Nephron (organoid): ENCODE measurements around the gene MSI2.

Source experiments
- H3K27ac Mint-ChIP-seq, 3 experiments: 2 replicates each; pipeline ENCODE4 v1.8.0; 2020; ENCODE audit warnings: mixed read lengths in 3 of 3, mild to moderate bottlenecking in 2 of 3, moderate library complexity in 1 of 3
- H3K27me3 Mint-ChIP-seq: 2 replicates; pipeline ENCODE4 v1.8.0; 2021; ENCODE audit warnings: low read depth, mild to moderate bottlenecking, moderate library complexity, mixed read lengths
- H3K36me3 Mint-ChIP-seq: 2 replicates; pipeline ENCODE4 v1.8.0; 2020; ENCODE audit warnings: low read depth, mixed read lengths
- H3K4me1 Mint-ChIP-seq: 2 replicates; pipeline ENCODE4 v1.8.0; 2020; ENCODE audit warnings: mixed read lengths
- H3K4me3 Mint-ChIP-seq, 3 experiments: 2 replicates each; pipeline ENCODE4 v1.8.0; 2020; ENCODE audit warnings: mild to moderate bottlenecking in 3 of 3, mixed read lengths in 3 of 3, moderate library complexity in 2 of 3
- H3K9me3 Mint-ChIP-seq: 2 replicates; pipeline ENCODE4 v1.8.0; 2020; ENCODE audit warnings: mixed read lengths
- CTCF ChIP-seq, 3 experiments: fragments of 200-600 bp; sonication (generic); IDR thresholded peaks; one replicate each; pipeline ENCODE4 v1.5.0; 2021; ENCODE audit warnings: antibody characterized with exemption in 3 of 3; ENCODE audit not compliant: unreplicated experiment in 3 of 3

The MSI2 gene

DNA sequence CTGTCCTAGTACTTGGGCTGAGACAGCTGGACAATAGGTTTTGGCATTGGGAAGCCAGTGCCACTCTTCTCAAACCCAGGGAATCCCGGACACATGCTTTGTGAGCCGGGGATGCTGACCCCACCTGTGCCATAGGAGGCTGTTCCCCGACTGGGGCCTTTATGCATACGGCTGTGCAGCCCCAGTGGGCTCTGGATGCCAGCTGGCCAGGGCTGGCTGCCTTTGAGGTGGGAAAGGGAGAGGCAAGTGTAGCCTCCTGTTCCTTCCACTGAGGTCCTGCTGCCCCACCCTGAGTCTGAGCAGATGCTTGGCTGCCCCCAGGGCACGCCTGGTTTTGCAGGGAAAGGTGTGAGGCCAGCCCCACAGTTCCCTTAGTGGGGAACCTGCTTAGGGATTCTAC lies 383.1 kb downstream of the MSI2 start:
- TF ChIP-seq CTCF (IDR thresholded peaks at IDR 0.05; ENCODE audit: unreplicated experiment in 3 of 3) = no peak
- Mint-ChIP-seq H3K4me1 (peaks cover 16% of the 10 kb centered on the region), H3K27ac (no peak overlapping the region), H3K36me3 (peaks cover 50% of the 10 kb centered on the region), H3K27me3 (peaks cover 4% of the 10 kb centered on the region), H3K4me3 (no peak overlapping the region), H3K9me3 (no peaks in the 10 kb centered on the region)

- no peak overlapping the region for H3K4me3 Mint-ChIP-seq
- TF ChIP-seq CTCF (IDR thresholded peaks at IDR 0.05; ENCODE audit: unreplicated experiment in 3 of 3) = no peak
- peaks cover 16% of the 10 kb centered on the region for H3K4me1 Mint-ChIP-seq
- no peak overlapping the region for H3K27ac Mint-ChIP-seq
- H3K36me3 Mint-ChIP-seq = peaks cover 48% of the 10 kb centered on the region
- H3K27me3 Mint-ChIP-seq = peaks cover 4% of the 10 kb centered on the region
- no peaks in the 10 kb centered on the region for H3K9me3 Mint-ChIP-seq
Observed at GRCh38 chr17:57640079-57640478, 383.8 kb downstream of the MSI2 start.

- Mint-ChIP-seq H3K4me1 (peaks cover 11% of the 10 kb centered on the region), H3K9me3 (no peaks in the 10 kb centered on the region), H3K27ac (no peak overlapping the region), H3K27me3 (no peaks in the 10 kb centered on the region), H3K4me3 (no peak overlapping the region), H3K36me3 (peaks cover 44% of the 10 kb centered on the region)
- no peak for TF ChIP-seq CTCF (IDR thresholded peaks at IDR 0.05; ENCODE audit: unreplicated experiment in 3 of 3)
Observed at GRCh38 chr17:57641761-57642160, 385.4 kb downstream of the MSI2 start.

GRCh38 chr17:57643062-57643461 lies 386.7 kb downstream of the MSI2 start:
- no peaks in the 10 kb centered on the region for H3K4me1 Mint-ChIP-seq

DNA sequence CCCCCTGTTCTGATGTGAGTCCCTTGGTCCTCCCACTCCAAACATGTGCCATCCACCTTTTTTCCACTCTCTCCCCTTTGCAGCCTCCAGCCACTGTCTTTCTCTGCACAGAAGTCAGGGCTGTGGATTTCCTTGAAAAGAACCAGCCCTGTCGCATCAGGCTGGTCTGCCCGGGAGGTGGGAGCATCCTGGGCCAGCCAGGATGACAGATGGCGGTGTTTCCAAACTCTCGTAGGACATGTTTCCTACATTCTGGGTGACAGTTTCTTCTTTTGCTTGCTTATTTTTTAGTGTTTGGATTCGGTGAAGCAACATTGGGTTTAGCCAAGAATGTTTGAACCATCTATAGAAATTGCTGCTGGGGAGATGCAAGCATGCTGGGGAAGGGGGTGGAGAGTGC lies 388.0 kb downstream of the MSI2 start:
- no peak for TF ChIP-seq CTCF (IDR thresholded peaks at IDR 0.05; ENCODE audit: unreplicated experiment in 3 of 3)
- no peaks in the 10 kb centered on the region for H3K27me3 Mint-ChIP-seq

More at GRCh38 chr17:57643062-57643461, 386.7 kb downstream of the MSI2 start:
- no peak overlapping the region for H3K4me3 Mint-ChIP-seq
- H3K9me3 Mint-ChIP-seq = no peaks in the 10 kb centered on the region
- TF ChIP-seq CTCF (IDR thresholded peaks at IDR 0.05; ENCODE audit: unreplicated experiment in 3 of 3) = no peak
- peaks cover 36% of the 10 kb centered on the region for H3K36me3 Mint-ChIP-seq
- no peak overlapping the region for H3K27ac Mint-ChIP-seq
- no peaks in the 10 kb centered on the region for H3K27me3 Mint-ChIP-seq

GRCh38 chr17:57645950-57646665 lies 389.8 kb downstream of the MSI2 start:
- no peak for TF ChIP-seq CTCF (IDR thresholded peaks at IDR 0.05; ENCODE audit: unreplicated experiment in 3 of 3)
- Mint-ChIP-seq H3K36me3 (peaks cover 18% of the 10 kb centered on the region), H3K4me1 (no peaks in the 10 kb centered on the region), H3K27ac (no peak overlapping the region), H3K4me3 (no peak overlapping the region), H3K9me3 (no peaks in the 10 kb centered on the region), H3K27me3 (no peaks in the 10 kb centered on the region)

More for the DNA sequence above, 388.0 kb downstream of the MSI2 start:
- no peak overlapping the region for H3K27ac Mint-ChIP-seq
- H3K4me1 Mint-ChIP-seq = no peaks in the 10 kb centered on the region
- no peak overlapping the region for H3K4me3 Mint-ChIP-seq
- H3K36me3 Mint-ChIP-seq = peaks cover 32% of the 10 kb centered on the region
- no peaks in the 10 kb centered on the region for H3K9me3 Mint-ChIP-seq
